NCI-H2081 (cell line): Measurements from ENCODE around the gene MAN1C1.
"Not testable (repeated sequence)": the region's sequence is repeated elsewhere in the genome, so short reads cannot be mapped to it uniquely, and the experiment has no call there.

Experiments
- DNase-seq, 2 experiments: peaks; one replicate each; lab custom pipeline; 2025; lab: John Stamatoyannopoulos, UW

Gene MAN1C1

DNA sequence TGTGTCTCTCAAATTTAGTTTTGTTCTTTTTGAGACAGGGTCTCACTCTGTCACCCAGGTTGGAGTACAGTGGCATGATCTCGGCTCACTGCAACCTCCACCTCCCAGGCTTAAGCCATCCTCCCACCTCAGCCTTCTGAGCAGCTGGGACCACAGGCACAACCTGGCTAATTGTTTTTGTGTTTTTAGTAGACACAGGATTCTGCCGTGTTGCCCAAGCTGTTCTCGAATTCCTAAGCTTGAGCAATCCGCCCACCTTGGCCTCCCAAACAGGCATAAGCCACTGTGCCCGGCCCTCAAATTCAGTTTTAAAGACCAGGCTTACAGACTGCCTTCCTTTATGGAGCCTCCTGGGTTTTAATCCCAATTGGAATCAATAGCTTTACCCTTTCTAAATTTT is 99.7 kb downstream of the MAN1C1 start:
- DNase-seq, result no peak

DNA sequence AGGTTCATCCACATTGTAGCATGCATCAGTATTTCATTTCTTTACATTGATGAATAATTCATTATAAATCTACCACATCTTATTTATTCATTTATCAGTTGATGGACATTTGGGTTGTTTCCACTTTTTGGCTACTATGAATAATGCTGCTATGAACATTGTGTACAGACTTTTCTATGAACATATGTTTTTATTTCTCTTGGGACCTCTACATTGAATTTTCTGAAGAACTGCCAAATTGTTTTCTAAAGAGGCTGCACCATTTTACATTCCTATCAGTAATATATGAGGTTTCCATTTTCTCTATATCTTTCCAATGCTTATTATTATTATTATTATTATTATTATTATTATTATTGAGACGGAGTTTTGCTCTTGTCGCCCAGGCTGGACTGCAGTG is 102.1 kb downstream of the MAN1C1 start:
- no peak for DNase-seq

DNA sequence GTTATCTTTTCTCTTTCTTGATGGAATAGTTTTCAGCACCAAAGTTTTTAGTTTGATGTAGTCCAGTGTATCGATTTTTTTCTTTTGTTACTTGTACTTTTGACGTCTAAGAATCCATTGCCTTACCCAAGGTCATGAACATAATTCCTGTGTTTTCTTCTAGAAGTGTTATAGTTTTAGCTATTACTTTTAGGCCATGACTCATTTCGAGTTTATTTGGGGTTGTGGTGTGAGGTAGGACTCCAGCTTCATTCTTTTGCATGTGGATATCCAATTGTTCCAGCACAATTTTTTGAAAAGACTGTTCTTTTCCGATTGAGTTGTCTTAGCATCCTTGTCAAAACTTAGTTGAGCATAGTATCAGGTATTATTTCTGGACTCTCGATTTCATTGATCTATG is 104.0 kb downstream of the MAN1C1 start:
- no peak for DNase-seq

DNA sequence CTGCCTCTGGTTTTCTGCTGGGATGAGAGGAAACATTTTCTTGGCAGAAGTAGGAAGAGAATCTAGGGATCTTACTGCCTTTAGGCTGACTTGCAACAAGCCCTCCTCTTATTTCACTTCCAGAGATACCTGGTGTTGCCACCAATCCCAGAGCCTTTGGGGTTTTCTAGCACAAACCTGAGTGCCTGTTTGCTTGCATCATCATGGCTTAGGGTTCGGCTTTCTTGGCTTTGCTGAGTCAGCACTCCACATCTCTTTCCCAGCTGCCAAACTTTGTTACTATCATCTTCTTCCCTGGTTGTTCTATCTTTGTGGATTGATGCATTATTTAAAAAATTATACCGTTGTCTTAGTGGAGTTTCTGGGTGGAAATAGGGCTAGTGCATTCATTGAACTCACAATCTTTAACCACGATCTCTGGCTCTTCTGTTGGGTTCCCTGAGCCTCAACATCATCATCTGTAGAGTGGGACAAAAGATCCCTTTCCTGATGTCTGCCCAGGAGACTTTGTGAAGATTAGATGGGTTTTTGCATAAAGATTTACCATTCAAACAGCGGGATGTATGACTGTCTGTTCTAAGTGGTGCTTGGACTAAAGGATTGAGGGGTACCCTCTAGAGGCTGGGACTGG is 106.8 kb downstream of the MAN1C1 start:
- DNase-seq, result no peak

DNA sequence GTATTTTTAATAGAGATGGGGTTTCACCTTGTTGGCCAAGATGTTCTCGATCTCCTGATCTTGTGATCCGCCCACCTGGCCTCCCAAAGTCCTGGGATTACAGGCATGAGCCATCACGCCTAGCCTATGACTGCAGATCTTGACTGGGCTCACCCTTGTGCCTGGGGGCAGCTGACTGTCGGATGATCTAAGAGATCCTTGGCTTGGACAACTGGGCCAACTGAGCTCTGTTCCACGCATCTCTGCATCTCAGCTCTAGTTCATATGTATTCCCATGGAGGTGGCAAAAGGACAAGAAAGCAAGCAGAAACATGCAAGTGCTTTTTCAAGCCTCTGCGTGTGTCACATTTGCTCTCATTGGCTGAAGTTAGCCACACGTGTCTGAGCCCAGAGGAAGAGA is 107.6 kb downstream of the MAN1C1 start:
- no peak for DNase-seq

DNA sequence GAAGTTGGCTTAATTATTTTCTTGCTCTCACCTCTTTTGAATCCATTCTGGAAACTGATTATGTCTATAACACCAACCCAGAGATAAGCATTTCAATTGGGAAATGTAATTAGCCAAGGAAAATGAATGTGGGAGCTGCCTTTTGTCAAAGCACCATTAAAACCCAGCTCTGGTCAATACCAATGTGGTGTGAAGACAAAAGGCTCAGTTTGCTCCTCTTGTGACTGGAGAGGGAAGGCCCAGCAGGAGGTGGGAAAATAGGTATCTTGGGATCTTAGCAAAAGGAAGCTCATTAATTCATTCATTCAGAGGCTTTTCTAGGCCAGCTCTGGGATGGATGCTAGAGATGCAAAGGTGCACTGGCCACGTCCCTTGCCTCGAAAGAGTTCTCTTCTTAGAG is 108.4 kb downstream of the MAN1C1 start:
- peak; percentile 13 to 47 for DNase-seq

DNA sequence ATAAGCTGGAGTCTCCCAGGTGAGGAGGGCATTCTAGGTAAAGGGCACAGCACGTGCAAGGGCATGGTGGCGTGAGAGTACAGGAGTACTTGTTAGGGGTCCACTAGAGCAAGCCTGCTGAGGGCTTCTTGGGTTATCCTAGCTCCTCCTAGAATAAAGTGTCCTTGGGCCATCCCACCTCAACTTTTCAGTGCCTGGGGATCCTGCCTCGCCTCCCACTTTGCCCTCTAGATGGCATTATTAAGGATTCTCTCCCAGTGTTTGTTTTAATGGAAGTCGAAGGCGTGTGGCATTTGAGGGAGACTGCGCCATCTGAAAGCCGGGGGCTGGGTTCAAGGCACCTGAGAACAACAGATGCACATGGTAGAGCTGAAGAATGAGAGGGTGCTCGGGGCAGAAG is 108.9 kb downstream of the MAN1C1 start:
- no peak for DNase-seq

DNA sequence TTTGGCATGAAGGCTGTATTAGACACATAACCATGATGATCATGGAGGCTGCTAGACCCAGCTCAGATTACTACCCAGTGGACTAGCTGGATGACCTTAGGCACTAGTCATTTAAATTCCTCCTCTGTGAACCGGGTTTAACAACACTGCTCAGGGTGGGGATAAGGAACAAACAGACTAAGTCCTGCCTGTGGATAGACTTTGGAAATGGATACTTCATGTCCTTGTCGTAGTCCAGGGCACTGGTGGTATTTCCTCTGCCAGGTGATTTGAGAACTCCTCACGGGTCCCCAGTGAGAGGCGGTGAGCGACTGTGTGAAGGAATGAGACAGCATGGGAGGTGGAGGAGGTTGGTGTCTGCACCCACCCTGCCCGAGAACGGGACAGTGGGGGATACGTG is 110.5 kb downstream of the MAN1C1 start:
- DNase-seq, result no peak

DNA sequence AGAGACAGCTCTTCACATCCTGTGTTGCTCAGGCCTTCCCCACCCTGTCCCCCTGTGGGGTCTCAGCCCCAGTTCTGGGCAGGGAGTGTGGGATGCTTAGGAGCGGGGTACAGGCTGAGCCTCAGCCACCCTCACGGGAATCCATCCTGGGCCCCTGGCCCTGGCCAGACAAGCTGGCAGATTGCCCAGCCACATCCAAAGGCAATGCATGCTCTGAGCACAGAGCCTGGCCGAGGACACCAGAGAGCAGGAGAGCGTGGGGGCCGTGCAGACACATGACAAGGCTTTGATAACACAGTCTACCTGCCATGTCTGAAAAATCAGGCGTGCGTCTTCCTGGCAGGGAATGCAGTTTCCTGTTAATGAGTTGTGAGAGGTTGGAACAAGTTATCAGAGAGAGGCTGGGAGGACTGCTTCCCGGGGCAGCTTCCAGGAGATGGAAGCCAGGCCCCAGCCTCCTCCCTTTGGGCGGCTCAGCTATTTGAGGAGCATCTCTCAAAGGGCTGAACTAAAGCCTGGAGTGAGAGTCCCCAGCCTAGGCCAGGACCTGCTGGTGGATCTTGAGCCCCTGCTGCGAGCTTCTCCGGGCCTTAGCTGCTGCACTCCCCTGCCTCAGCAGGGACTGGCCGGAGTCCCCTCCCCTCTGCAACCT is 111.2 kb downstream of the MAN1C1 start:
- peak in 1 of 2 experiments; percentile 62 for DNase-seq

DNA sequence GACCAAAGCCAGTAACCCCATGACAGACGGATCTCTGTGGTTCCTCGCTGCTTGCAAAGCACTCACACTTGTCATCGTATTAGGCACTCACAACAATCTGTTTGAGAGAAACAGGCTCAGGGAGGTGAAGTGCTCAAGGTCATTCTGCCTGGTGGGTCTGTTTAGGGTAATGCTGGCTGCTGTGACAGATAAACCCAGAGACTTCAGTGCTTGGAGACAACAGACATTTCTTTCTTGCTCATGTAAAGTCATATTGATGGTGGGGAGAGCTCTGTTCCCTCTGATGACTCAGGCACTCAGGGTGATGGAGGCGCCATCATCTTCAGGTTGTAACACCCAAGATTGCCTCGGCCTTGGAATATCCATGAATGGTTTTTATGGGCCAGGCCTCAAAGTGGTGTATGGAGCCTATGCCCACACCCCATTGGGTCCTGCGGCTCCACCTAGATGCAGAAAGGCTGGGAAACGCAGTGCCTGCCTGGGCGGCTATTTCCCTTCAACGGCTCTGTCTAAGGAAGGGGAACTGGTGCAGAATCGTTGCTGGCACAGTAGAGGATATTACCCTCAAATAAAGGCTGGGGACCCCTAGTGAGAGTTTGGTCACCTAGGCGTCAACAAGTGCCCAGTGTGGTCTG is 111.8 kb downstream of the MAN1C1 start:
- DNase-seq, result no peak

DNA sequence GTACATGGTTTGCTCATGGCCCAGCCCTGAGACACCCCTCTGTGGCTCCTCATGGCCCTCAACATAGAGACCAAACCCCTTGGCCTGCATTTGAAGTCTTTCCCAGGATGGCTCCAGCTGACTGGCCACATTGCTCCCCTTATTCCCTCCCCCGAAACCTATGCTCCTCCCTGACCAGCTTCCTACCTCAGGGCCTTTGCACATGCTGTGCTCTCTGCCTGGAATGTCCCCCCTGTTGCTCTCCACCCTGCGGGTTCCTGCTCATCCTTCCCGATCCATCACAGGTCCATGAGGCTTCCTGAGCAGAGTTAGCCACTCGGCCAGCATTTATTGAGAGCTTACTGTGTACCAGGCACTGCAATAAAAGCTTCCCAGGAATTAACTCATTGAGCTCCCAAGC is 112.5 kb downstream of the MAN1C1 start:
- no peak for DNase-seq

DNA sequence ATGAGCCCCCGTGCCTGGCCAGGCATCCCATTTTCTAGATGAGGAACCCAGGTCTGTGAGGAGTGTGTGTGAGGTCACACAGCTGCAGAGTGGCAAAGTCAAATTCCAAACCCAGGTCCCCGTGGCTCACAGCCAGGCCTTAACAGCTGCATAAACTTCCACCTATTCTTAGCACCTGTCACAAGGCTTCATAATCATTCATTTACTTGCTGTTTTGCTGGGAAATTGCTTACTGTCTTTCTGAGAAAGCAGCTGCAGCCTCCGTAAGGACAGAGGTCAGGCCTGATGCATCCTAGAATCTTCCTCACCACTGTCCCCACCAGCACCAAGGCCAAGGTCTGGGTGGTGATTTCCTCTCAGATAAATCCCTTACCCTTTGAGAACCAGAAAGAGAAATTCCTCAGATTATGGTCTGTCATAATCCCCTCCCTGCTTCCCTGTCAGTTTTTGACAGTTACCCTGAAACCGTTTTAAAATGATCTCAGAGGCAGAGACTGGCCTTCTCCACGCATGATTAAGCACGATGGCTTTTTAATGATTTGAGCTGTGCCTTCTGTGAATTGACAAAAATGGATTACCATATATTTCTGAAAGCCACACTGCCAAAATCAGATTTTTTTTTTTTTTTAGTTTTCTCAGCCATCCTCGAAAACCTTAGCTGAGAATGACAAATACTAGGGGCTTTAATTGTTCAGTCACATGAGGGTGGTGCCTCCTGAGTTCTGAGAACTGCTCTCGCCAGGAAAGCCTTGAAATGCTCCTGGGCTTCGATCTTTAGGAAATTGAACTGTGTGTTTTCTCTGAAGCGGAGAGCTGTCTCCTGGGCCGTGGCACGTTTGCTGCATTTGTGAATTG is 113.4 kb downstream of the MAN1C1 start:
- DNase-seq, result peak; percentile 21 to 75

DNA sequence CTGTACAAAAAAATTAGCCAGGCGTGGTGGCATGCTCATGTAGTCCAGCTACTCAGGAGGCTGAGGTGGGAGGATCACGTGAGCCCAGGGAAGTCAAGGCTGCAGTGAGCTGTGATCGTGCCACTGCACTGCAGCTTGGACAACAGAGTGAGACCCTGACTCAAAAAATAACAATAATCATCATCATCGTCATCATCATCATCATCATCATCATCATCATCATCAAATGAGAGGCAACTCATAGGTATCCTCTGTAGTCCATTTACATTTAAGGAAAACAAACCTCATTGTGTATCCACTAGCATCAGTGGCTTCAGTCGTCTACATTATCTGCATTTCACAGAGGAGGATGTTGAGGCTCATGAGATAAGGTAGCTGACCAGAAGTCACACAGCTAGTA is 114.6 kb downstream of the MAN1C1 start:
- DNase-seq, result no peak

DNA sequence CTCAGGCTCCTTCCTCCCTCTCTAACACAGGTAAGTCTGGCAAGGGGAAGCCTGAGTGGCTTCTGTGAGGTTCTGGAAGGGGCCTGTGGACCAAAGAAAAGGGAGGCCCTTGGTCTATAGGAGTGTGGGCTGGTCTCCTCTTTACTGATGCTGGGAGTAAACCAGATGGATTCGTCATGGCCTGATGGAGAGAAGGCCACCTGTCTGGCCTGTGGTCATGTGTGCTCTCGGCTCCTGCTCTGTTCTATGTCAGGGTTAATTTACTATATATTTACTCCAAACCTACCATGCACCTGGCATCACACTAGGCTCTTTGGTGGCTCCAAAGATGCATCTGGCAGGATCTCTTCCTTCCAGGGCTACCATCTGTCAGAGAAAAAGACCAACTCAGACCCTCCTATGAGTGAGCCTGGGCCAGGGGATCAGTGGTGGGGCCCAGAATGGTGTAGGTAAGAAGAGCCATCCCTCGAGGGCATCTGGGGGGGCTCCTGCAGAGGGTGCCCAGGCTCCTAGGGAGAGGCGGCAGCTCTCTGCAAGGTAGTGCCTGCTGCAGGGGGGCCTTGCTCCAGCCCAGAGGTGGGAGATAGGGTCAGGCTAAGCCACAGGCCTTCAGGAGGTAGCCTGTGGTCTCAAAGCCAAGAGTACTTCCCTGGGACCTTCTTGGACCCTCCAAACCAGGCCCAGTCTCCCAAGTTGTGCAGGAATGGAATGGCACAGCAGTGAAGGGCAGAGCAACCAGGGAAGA is 115.2 kb downstream of the MAN1C1 start:
- DNase-seq, result no peak

DNA sequence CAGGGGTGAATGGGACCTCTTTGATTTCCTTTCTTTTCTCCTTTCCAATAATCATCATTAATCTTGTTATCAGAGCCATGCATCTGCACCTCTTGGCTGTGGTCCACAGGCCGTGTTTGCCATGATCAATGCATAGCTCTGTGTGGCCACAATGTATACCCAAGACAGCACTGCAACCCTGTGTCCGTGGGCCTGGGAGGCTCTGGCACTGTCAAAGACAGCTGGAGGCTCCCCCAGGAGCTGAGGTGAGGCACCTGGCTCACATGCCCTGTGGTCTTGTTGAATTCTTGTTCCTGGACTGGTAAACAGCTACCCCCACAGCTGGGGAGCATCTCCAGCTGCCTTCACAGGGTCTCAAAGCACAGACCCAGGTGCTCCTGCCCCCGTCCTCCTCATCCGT is 116.2 kb downstream of the MAN1C1 start:
- DNase-seq, result no peak

DNA sequence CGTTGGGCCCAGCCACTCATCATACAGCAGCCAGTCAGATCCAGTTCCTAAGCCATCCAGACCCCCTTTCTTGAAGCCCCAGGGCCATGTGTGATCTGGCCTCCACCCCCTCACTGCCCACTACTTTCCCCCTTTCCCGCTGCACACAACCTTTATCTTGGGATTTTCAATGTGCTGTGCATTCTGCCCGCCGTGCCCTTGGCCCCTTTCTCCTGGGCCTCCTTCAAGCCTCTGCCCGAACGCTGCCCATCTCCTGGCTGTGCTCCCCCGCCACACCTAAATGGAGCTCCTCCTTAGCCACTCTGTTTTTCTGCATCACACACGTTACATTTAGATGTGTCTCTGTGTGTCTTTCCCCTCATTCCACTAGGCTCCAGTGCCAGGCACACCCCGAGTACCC is 116.7 kb downstream of the MAN1C1 start:
- no peak for DNase-seq

DNA sequence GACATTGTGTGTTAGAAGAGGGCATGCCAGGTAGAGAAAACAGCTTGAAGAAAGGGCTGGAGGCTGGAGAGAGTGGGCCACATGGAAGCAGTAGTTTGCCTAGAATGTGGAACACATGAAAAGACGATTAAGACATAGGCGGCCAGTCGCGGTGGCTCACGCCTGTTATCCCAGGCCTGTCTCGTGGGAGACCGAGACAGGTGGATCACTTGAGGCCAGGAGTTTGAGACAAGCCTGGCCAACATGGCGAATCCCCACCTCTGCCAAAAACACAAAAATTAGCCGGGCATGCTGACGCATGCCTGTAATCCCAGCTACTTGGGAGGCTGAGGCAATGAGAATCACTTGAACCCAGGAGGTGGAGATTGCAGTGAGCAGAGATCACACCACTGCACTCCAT is 118.4 kb downstream of the MAN1C1 start:
- not testable (repeated sequence) for DNase-seq

DNA sequence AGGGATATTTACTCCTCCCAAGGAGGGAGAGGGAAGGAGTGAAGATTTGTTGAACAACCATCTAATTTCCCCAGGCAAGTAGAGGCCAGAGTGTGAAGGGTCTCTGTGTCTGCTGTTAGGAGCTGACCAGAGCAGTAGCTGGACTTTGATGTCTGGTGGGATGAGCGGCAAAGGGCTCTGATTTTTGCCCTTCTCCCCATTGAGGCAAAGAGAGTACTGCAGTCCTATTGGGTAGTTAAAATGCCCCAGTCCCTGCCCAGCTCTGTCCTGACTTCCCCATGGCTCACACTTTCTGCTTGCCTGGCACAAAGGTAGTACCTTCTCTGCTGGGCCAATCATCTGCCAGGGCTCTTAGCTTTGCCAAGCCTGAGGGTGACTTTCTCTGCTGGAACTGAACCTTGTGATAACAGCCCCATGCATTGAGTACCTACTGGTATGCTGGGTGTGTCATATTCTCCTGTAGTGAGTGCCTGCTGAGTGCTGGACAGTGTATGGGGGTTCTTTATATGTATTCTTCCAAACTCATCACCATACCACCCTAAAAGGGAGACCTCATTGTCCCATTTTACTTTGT is 119.5 kb downstream of the MAN1C1 start:
- DNase-seq, result no peak

DNA sequence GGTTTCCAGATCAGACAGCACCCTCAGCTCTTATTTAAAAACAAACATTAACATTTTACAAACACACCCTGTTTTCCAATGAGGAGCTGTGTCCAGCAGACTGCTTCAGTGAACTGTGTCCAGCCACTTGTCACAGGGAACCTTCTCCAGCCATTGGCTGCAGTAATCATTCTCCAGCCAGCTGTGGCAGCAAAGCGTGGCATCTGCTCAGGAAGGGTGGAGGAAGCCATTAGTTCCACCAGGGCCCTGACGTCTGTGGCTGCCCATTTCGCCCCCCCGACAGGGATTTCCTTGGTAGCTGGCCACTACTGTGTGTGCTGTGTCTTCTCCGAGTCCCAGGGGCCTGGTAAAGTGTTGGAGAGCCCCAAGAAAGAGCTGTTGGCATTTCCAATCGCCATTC is 120.5 kb downstream of the MAN1C1 start:
- peak; percentile 11 to 35 for DNase-seq

DNA sequence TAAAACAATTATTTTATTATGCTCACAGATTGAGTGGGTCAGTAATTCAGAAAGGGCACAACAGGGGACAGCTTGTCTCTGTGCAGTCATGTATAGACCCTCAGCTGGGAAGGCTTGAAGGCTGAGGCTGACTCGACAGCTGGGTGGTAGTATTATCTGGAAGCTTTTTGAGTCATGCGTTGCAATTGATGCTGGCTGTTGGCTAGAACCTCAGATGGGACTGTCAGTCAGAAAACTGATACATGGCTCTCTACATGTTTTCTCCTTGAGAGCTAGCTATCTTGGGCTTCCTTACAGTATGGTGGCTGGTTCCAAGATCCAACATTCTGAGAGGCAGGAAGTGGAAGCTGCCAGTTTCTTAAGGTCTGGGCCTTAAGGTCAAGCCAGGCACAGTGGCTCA is 121.9 kb downstream of the MAN1C1 start:
- DNase-seq, result no peak

DNA sequence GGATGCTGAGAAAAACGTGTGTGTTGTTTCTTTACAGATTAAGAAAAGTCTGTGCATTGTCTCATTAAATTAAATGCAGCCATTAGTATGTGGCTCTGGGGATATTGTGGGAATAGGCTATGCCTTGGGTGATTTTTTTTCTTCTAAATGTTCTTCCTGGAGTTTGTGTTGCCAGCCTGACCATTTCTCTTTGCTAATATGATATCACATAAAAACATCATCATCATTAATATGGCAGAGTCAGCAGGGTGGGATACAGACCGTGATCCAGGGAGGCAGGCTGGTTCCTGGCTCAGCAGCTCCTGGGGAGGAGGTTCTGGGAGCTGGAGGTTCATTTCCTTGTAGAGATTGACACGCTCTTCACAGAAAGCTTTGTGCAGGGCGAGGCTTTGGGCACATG is 122.8 kb downstream of the MAN1C1 start:
- DNase-seq, result no peak

DNA sequence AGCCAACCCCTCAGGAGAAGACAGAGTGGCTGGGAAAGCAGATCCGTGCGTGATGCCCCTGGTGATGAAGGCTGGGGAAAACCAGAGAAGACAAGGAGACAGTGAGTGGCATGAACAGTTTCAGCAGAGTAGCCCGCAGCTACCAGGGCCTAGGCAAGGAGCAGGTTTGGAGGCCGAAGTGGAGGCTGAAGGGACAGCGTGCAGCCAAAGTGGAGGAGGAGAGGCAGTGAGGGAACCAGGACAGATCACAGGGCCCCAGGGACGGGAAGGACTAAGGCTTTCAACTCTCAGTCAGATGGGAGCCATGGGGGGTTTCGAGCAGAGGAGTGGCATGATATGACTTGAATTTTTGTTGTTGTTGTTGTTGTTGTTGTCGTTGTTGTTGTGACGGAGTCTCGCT is 123.5 kb downstream of the MAN1C1 start:
- DNase-seq, result no peak
